A204.1 (cell line): ENCODE measurements around the gene FOXS1.

Experiments
- FAIRE-seq: peaks from 2 replicates; lab custom pipeline; 2012; peaks lifted over from hg19 to GRCh38; lab: Jason Lieb, UNC

Gene FOXS1

DNA sequence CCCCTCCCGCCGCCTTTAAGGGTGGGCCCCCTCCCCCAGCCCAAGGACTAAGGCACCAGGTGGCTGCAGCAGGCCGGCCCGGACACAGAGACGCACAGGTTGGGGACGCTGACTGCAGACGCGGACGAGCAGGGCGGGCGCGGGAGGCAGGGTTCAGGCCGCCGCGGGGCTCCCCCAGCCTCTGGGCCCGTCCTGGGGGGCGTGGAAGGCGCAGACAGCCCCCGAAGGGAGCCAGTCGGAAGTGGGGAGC, 15.7 kb upstream of the FOXS1 start:
- no peak for FAIRE-seq

DNA sequence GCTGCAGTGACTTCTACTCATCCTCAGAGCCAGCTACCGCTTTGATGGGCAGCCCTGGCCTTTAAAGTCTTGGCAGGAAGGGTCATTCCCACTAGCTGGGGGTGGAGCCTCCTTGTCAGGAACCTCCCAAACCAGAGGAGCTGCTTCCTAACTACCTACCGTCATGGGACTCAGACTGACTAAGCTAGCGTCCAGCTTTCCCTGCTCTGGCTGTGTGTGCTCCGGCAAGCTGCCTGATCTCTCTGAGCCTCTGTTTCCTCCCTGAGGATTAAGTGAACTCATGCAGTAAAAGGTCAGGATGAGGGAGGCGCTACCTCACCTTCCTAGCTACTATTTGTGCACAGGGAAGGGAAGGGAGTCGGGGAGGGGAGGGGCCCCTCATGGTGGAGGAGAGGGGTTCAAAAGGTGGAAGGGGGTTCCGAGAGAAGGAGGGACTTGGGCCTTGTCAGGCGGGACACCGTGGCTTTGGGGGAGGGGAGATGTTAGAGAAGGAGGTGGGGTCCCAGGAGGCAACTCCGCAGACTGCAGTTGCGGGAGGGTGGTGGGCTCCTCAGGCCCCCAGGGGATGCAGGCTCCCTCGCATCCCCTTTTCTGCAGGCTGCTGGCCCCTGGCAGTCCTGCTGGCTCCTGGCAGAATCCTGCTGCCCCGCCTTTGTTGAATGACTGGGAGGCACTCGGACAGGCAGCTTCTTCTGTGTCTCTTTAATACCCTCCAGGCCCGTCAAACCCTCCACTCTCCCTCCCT, 15.2 kb upstream of the FOXS1 start:
- no peak for FAIRE-seq

DNA sequence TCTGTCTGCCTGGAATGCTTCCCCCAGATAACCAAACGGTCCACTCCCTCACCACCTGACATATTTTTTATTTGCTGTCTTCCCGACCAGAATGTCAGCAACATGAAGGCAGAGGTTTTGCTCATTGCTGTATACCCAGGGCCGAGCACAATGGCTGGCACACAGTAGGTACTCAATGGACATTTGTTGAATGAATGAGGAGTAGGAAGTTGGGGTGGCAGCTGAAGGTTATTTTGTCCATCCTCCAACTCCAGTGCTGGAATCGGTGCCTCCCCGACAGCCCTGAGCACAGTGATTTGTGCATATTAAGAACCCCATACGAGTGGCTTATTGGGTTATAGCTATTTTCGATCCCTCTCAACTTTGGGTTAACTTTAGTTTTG, 14.6 kb upstream of the FOXS1 start:
- no peak for FAIRE-seq

DNA sequence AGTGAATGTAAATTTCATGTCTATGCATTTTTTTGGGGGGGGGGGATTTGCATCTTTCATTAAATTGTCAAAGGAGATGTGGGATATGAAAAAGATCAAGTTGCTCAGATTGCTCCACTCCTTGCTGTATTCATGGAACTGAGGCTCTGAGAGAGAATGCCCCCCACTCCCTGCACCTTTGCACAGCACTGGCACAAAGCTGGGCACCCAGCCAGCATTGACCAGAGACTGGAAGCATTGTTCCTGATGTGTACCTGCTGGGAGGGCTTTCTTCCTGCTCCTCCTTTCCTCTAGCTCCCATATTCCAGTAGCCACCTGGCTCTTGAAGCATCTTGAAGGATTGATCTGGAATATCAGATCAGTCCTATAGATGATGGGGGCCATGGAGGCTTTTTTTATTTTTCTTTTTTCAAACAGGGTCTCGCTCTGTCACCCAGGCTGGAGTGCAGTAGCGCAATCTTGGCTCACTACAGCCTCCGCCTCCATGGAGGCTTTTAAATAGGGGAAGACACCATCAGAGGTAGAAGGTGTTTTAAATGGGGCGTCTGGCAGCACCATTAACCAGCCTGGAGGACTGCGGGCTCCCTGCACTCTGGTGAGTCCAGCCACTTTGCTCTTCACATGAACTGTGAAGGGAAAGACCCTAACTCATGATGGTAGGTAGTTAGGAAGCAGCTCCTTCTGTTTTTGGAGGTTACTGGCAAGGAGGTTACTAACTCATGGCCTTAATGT, 14.0 kb upstream of the FOXS1 start:
- no peak for FAIRE-seq

DNA sequence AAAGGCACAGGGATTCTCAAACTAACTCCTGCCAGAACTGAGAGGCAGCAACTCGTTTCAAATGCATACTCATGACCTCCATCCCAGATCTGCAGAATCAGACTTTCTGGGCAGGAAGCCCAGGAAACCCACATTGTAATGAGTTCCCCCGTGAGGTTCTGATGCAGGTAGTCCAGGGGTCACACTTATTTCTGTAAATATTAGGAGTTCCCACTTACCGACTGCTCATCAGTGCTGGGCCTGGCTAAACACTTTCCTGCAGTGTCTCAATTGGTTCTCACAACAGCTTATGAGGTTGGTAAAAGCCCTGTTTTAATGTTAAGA, 13.3 kb upstream of the FOXS1 start:
- no peak for FAIRE-seq

DNA sequence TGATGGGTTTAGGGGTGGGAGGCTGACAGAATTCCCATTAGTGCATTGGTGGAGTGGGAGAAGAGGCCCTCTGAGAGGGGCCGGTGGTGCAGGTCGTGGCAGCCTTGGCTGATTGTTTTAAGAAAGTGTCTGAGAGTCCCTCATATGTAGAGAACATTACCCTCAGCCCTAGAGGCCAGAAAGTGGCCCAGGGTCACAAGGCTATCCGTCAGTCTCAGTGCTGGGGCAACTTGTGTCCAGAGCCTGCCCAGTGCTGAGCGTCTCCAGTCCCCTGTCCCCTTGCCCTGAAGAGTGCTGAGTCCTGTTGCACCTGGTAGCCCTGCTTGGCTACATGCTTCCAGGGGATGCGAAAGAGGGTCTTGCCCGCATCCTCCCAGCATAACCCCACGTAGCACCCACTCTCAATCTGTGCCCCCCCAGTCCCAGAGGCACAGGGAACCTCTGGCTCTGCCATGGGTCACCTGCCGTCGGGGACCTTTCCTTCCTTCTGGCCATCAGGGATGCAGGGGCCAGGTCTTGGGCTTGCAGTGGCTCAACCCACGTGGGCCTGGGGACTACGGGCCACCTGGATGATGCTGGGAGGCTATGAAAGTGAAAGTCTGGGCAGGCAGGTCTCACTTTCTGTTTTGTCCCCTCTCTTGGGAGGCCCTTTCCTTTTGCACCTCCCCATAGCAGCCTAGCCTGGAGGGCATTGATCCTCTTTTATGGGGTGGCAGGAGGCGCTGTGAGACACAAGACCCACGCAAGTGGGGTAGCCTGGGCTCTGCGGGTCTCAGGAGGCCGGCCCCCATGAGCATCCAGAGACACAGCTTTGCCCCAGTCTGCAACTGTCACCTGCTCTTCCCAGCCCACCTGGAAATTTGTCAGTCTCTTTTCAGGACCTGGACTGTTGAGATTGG, 12.7 kb upstream of the FOXS1 start:
- FAIRE-seq = no peak

DNA sequence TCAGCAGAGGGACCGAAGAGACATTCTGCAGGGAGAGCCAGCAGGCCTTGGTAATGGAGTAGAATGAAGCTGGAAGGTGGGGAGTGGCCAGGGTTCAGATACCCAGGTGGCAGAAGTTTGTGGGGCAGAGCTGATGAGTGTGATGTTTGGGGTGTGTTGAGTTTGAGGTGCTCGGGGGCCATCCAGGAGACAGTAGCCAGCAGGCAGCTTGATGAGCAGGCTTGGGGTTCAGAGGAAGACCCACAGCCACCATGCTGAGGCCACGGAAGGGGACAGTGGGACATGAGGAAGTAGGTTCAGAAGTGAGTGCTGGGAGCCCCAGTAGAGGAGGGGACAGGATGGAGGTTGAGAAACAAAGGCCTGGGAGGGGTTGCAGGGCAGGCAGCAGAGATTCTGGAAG, 11.1 kb upstream of the FOXS1 start:
- FAIRE-seq = no peak

DNA sequence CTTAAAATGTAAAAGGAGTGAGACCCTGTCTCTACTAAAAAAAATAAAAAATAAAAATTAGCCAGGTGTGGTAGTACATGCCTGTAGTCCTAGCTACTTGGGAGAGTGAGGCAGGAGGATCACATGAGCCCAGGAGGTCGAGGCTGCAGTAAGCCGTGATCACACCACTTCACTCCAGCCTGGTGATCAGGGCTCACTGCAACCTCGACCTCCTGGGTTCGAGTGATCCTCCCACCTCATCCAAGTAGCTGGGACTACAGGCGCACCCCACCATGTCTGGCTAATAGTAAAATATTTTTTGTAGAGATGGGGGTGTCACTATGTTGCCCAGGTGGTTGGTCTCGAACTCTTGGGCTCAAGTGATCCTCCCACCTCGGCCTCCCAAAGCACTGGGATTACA, 8.1 kb upstream of the FOXS1 start:
- FAIRE-seq = no peak

DNA sequence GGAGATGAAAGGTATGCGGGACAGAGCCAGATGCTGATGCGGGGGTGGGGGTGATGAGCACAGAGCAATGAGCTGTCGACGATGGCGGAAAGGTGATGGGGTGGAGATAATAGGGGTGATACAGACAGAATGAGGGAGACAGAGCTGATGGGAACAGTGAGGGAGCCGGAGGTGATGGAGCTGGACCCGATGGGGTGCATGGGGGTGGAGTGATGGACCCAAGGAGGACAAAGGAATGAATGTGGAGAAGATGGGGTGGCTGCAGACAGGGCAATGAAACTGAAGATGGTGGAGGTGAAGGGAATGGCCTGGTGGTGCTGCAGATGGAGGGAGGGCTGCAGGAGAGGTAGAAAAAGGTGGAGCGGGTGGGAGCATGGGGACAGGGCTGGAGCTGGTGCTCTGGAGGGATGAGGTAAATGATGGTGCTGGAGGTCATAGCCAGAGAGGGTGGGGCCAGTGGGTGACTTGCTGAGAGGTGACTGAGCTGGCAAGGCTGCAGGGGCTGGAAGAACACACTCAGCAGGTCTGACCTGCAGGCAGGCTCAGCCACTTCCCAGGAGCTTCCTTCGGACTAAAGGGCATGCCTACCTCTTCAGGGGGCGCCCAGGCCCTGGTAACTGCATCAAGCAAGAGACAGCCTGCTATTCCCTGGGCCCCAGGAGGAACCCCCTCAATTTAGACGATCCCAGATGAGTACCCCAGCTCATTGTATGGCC, 6.0 kb upstream of the FOXS1 start:
- FAIRE-seq = no peak

DNA sequence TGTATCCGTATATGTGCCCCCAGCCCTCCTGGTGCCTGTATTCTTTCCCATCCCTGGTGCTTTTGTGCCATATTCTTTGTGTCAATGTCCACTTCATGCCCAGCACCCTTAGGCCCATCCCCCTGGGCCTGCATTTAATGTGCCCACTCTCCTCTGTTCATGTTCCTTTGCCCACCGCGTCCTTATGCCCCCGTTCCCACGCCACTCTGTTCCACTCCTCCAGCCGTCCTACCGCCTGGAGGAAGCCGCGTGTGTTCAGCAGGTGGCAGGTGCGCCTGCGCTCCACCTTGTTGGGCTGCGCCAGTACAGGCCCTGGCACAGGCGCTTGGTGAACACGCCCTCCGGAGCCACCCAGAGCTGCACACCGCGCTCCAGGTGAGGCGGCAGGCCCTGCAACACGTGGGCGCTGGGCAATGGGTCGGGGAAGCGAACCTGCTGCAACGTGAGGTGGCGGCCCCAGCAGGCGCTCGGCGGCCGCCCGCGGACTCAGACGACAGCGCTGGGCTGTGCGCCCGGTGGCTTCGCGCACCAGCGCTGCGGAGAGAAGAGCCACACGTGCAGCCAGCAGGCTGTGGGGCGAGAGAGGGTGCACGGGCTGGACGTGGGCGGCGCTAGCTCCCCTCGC, 4.0 kb upstream of the FOXS1 start:
- no peak for FAIRE-seq

DNA sequence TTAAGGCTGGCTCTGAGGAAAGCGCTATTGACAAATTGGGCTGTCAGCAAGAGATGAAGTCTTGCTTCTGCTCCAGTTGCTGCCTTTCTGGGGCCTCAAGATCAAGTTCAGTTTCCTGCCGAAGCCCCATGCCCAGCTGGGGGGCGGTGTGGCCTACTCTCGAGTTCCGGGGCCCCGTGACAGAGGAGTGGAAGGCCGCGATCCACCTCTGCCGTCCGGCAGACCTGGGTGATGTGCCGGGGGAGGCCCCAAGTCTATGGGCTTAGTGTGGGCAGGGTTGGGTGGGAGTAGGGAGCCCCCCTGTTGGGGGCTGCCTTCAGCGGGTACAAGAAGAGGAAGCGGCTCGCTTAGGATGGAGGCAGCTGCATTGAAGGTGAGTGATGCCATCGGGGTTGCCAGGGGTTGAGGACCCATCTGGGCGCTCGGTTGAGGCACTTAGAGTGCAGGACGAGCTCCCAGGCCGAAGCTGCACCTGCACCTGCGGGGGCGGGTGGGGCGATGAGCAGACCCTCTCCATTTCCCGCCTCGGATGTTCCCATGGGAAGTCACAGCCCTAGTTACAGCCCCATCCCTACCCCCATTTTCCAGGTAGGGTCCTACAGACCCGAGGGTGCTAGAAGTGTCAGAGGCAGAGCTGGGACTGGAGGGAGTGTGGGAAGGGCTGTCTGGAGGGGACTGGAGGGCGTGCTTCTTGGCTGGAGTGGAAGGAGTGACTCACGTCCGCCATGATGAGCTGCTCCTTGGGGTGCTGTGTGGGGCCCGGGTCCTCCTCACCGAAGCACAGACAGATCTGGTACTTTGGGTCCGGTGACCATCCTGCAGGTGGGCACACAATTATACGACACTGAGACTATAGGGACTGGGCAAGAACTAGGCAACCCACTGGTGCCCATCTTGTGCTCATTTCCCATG, 2.9 kb upstream of the FOXS1 start:
- no peak for FAIRE-seq

DNA sequence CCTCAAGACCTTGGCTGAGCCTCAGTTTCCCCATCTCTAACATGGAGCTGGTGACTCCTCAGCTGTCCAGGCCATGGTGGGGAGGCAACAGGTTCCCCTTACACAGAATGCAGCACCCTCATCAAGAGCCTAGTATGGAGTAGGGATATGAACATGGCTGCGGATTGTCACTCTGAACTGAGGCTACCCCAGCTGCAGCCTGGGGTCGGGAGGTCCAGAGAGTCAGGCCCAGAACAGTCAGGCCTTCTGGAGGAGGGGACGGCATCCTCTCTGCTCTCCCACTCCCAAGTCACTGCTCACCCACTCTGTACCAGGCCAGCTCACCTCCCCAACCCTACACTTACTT, 1.4 kb upstream of the FOXS1 start:
- no peak for FAIRE-seq

DNA sequence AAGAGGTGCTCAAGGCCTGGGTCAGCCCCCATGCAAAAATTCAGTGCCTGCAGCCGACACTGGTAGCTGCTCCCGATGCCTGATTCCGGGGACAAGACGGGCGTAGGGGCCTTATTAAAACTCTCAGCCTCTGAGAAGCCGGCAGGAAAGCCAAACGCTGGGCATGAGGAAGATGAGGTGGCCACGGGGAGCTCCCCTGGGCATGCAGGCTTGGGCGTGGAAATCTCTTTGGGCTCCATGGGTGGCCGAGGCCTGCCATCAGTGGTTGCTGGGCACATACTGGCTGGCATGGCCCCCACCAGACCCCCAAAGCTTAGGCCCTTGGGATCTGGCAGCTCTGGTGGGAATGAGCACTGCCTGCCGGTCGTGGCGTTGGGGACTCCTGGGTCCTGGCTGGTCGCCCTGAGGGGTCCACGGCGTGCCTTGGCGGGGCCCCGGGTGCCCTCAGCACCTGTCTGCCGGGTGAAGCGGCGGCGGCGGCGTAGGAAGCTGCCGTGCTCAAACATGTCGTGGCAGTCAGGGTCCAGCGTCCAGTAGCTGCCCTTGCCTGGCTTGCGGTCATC, 586 bp downstream of the FOXS1 start:
- no peak for FAIRE-seq

DNA sequence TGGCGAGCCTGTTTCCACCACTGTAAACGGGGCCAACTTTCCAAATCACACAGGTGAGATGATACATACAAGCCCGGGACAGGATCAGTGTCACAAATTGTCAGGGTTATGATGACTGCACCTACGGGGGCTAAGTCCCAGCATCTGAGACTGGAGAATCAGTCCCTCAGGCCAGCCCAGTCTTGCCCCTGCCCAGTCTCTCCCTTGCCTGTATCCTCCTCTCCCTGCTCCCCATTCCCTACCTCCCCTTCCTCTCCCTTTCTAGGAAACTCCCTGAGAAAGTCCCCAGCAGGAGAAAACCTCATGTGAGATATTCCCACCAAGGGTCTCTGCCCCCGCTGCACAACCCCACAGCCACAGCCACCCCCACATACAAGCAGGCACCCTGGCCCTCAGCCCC, 1.5 kb downstream of the FOXS1 start:
- FAIRE-seq = no peak

DNA sequence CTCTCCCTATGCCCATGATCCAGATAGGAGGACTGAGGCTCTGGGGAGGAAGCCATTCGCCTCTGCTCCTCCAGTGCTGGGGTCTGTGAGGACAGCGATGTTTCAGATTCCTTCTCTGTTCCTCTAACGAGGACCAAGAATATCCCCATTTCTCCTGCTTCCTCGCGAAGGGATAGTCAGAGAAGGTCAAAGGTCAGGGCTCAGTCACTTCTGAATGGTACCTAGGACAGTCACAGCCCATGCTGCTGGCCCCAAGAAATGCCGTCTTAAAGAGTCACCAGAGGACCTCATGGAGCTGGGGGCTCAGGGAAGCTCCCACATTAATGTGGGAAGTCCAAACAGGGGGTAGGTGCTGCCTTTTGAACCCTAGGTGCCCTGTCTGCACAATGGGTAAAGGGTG, 2.1 kb downstream of the FOXS1 start:
- no peak for FAIRE-seq

DNA sequence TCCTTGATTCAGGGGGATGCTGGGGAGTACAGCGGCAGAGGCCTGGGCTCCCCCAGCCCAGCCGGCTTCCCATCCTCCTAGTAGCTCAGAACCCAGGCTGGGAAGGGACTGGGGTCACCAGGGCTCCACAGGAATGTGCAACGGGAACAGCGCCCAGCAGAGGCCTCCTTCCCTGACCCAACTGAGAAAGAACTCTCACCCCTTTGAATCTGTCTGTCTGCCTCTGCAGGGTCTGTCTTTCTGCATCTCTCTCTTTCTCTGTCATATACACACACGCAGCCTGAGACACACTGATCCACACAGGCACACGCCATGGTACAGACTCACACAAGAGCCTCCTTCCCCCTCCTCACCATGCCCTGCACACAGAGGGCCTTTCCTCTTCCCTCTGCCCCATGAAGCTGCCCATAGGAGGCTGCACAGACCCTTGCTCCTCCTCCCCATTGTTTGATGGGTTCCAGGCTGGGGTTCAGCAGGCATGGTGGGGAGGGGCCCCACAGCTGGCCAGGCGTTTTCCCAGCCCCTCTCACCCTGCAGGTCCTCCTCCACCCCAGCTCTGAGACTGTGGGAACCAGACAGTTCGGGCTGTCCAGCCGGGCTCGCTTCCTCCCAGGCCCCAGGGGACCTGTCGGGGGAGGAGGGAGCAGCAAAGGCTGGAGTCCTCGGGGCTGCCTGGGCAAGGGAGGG, 2.8 kb downstream of the FOXS1 start:
- FAIRE-seq = no peak

DNA sequence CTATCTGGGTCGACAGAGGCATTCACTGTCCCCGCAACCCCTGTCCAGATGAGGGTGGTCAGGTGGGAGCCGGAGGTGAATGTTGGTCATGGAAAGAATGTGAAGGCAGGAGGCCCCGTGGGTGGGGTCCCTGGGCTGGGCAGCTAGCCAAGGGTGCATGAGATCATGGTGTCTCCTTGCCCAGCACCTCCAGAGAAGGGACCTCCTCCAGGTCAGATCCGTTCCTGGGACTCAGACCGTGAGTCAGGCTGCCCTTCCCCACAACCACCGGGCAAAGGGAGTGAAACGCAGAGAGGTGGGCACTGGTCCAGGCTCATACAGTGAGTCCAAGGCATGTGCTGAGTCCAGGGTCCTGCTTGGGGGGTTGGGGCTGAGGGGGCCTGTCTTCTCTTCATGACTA, 3.5 kb downstream of the FOXS1 start:
- no peak for FAIRE-seq

DNA sequence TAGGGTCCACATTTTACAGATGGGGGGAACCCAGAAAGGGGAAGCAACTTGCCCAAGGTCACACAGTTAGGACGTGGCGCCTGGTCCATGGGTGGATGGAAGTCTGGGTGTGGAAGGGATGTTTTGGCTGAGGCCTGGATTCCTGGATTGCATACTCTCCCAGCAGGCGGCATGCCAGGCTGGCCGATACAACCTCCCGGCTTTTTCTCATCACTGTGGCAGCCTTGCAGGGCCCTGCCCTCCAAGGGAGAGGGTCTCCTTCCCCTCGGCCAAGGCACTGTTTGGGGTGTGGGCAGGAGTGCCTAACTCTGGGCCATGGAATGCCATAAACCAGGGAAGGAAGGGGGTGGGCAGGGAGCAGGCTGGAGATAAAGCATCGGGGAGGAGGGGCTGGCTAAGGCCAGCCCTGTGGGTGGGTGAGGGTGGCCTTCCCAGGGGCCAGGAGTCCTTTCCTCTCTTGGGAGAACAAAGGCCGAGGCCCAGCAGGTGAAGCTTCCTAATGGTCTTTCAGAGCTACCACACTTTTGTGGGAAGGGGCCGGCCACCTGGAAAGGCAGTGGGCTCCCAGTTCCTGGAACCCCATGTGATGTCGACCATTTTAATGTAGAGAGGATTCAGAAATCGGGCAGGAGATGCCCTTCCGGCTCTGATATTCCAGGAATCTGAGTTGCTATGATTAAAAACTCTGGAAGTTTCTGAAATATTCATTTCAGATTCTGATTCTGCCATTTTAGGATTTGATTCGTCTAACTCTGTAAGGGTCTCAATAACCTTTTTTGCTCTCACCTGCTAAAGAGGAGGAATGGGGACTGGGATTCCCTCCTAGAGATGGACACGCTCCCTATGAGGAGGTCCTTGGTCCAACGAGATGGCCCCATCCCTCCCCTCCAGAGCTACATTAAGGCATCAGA, 4.2 kb downstream of the FOXS1 start:
- FAIRE-seq = no peak

DNA sequence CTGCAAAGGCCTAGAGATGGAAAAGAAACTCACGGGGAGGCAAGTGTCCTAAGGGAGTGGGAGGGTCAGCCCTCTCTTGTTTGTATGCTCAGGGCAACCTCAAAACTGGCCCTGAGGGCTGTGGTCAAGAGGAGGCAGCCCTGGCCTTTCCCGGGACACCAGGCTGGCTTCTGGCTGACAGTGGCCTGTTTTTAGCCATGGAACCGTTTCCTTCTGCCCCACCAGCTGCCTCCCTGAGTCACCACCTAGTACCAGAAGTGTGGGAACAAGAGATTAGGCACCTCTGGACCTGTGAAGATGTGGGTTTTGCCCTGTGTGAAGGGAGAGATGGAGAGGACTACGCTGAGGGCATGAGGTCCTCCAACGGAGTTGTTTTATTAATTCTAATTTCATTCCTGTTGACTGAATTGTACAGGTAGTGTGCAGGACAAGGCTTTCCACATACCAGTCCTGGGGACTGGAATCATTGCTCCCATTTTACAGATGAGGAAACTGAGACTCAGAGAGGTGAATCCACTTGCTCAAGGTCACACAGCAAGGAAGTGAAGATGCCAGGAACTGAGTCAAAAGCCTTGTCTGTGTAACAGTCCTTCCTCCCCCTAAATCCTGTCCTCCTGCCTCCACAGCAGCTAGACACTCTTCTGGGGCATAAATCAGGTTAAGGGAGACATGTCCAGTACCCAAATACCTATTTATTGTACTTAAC, 5.5 kb downstream of the FOXS1 start:
- FAIRE-seq = no peak
